Measurements from ENCODE around the gene MIPOL1.
"Not testable (repeated sequence)": the region's sequence is repeated elsewhere in the genome, so short reads cannot be mapped to it uniquely, and the experiment has no call there.

MIPOL1 gene

GRCh38 chr14:37187294-37187693 lies 10.4 kb upstream of the MIPOL1 start:
- no peak for DNase-seq (ENCODE audit: low read depth, low spot score)

GRCh38 chr14:37187840-37188577 lies 9.7 kb upstream of the MIPOL1 start:
- not testable (repeated sequence) for DNase-seq (ENCODE audit: low read depth, low spot score)

- DNase-seq (ENCODE audit: low read depth, low spot score), result not testable (repeated sequence)
These were observed 8.0 kb upstream of the MIPOL1 start for GRCh38 chr14:37189733-37190132.

GRCh38 chr14:37194698-37195097 lies 3.0 kb upstream of the MIPOL1 start:
- no peak for DNase-seq (ENCODE audit: low read depth, low spot score)

DNA sequence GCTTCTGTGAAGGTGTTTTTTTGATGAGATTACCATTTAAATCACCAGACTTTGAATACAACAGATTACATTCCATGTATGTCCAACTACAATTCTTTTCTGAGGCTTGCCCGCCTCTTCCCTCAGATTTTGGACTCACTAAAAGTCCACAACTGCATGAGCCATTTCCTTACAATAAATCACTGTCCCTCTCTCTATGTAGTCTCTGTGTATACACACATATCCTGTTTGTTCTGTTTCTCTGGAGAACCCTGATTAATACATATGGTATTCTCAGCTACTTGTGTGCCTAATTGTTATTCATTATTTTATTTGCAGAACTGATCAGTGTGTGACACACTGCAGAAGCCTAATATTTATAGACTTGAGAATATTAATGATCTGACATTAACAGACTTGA lies 2.4 kb upstream of the MIPOL1 start:
- no peak for DNase-seq (ENCODE audit: low read depth, low spot score)

DNA sequence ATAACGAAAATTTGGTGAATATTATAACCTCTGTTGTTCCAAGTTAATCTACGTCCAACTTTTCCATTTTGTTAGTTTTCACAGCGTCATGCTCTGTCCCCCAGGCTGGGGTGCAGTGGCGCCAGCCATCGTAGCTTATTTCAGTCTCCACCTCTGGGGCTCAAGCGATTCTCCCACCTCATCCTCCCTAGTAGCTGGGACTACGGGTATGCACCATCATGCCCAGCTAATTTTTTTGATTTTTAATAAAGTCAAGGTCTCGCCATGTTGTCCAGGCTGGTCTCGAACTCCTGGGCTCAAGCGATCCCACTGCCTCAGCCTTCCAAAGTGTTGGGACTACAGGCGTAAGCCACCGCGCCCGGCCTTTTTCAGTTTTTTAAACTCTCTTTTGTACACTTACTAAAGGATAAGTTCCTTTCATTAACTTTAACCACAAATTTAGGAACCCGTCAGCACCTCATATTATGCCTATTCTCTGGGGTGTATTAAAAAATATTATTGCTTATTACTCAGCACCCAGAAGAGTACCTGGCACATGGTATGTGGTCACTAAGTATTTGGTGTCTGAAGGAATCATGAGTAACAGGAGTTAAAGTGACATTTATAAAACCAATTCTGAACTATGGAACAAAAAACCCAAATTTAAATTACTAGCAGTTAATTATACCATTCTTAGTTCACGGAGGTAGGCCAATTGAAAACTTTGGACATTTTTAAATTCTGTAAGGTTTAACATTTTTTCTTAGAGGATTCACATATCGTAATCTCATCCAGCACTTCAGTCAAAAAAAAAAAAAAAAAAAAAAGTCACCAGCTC lies 925 bp upstream of the MIPOL1 start:
- DNase-seq (ENCODE audit: low read depth, low spot score), result no peak

DNA sequence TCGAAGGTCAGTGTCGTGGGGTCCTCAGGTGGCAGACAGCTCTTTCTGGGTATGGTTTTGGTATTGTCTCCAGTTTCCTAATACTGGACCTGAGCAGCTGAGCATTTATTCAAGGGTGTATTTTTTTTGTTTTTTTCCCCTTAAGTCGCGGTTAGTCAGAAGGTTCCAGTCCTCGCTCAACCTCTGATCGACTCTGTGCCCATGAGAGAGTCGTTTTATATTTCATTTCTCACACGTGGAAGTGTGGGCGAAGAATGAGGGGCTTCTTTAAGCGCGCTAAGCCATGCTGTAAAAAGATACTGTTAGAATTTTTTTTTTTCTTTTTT lies 499 bp downstream of the MIPOL1 start:
- no peak for DNase-seq (ENCODE audit: low read depth, low spot score)

- no peak for DNase-seq (ENCODE audit: low read depth, low spot score)
These were observed 1.2 kb downstream of the MIPOL1 start for GRCh38 chr14:37198907-37199306.

DNA sequence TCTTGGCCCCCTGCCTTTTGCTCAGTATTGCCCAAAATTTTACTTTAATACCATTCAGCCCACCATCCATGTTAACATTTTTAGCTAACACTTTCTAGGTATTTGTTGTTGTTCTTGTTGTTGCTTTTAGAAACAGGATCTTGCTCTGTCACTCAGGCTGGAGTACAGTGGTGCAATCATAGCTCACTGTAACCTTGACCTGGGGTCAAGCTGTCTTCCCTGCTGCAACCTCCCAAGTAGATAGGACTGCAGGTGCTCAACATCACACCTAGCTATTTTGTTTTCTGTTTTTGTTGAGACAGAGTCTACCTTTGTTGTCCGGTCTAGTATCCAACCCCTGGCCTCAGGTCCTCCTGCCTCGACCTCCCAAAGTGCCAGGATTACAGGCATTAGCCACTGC lies 4.0 kb downstream of the MIPOL1 start:
- no peak for DNase-seq (ENCODE audit: low read depth, low spot score)

DNA sequence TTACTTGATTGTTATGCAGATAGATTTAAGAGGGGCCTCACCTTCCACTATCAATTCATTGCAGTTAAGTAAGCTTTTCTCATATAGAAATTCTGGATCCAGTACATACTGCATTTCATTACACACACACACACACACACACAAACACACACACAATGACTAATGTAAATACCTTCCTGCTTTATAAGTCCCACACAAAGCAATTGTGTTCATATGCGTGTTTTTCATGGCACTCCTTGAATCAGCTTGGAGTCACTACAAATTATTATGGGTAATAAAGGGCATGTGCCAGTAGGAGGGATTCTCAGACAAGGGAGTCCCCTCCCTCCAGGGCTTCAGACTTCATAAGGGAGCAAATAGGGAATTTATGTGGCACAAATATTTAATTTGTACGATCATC lies 4.5 kb downstream of the MIPOL1 start:
- DNase-seq (ENCODE audit: low read depth, low spot score), result peak; percentile 39

GRCh38 chr14:37202812-37203211 lies 5.1 kb downstream of the MIPOL1 start:
- no peak for DNase-seq (ENCODE audit: low read depth, low spot score)

DNA sequence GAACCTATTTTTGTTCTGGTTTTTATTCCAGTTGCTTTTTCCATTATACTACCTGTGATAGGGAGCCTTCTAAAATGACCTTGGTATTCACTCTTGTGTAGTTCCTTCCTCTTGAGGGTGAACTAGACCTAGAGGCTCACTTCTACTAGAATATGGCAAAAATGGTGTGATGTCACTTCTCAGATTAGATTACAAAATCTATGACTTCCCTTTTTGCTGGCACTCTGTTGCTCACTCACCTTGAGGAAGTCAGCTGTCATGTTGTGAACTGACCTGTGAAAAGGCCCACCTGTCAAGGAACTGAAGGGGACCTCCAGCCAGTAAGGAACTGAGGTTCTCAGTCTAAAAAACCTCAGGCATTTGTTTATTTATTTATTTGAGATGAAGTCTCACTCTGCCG lies 5.7 kb downstream of the MIPOL1 start:
- no peak for DNase-seq (ENCODE audit: low read depth, low spot score)

DNA sequence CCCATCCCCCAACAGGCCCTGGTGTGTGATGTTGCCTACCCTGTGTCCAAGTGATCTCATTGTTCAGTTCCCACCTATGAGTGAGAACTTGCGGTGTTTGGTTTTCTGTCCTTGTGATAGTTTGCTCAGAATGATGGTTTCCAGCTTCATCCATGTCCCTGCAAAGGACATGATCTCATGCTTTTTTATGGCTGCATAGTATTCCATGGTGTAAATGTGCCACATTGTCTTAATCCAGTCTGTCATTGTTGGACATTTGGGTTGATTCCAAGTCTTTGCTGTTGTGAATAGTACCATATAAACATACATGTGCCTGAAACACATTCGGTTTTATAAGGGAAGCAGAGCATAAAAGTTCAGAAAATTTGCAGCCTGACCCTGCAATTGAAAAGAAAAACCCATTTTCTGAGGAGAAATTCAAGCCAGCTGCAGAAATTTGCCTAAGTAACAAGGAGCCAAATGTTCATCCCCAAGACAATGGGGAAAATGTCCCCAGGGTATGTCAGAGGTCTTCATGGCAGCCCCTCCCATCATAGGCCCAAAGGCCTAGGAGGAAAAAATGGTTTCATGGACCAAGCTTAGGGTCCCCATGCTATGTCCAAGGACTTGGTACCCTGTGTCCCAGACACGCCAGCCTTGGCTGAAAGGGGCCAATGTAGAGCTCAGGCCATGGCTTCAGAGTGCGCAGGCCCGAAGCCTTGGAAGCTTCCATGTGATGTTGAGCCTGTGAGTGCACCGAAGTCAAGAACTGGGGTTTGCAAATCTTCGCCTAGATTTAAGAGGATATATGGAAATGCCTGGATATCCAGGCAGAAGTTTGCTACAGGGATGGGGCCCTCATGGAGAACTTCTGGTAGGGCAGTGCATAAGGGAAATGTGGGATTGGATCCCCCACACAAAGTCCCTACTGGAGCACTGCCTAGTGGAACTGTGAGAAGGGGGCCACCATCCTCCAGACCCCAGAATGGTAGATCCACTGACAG lies 8.2 kb downstream of the MIPOL1 start:
- not testable (repeated sequence) for DNase-seq (ENCODE audit: low read depth, low spot score)

DNA sequence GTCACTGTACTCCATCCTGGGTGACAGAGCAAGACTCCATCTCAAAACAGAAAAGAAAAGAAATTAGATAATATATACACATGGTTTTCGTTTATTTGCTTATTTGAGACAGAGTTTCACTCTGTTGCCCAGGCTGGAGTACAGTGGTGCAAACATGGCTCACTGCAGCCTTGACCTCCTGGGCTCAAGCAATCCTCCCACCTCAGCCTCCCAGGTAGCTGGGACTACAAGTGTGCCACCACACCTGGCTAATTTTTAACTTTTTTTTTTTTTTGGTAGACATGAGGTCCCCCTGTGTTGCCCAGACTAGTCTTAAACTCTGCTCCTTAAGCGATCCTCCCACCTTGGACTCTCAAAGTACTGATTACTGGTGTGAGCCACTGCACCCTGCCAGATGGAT lies 11.9 kb downstream of the MIPOL1 start:
- not testable (repeated sequence) for DNase-seq (ENCODE audit: low read depth, low spot score)

DNA sequence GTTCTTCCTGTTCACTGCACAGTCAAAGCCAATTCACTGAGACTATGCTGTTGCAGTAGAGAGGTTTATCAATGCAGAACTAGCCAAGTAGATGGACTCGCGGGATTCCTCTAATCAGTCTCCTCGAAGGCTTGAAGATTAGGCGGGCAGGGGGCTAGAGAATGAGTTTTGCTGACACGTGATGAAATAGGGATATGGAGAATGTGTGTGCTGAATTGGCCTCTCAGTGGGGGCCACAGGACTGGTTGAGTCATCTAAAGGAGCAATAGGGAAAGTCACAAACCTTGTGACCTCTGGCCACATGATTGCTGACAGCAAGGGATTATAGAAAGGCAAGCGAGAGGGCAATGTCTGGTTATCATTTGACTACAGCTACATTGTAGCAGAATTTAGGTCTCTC lies 12.7 kb downstream of the MIPOL1 start:
- no peak for DNase-seq (ENCODE audit: low read depth, low spot score)

- no peak for DNase-seq (ENCODE audit: low read depth, low spot score)
These were observed 15.3 kb downstream of the MIPOL1 start for GRCh38 chr14:37213016-37213415.

- DNase-seq (ENCODE audit: low read depth, low spot score), result no peak
These were observed 17.6 kb downstream of the MIPOL1 start for GRCh38 chr14:37215345-37215744.

- no peak for DNase-seq (ENCODE audit: low read depth, low spot score)
These were observed 23.3 kb downstream of the MIPOL1 start for GRCh38 chr14:37221073-37221472.

DNA sequence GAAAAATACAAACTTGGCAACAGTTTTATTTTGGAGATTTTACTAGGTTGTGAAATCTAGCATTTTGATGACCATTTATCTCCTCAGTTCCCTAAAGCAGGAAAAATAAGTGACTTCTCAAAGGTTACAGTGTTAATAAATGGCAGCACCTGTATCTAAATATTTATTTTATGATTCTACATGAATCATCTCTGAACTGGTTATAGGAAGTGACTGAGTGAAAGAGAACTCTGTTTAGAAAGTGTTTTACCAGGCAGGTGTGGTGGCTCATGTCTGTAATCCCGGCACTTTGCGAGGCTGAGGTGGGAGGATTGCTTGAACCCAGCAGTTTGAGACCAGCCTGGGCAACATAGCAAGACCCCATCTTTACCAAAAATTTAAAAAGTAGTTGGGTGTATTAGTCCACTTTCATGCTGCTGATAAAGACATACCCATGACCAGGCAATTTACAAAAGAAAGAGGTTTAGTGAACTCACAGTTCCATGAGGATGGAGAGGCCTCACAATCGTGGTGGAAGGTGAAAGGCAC lies 26.3 kb downstream of the MIPOL1 start:
- DNase-seq (ENCODE audit: low read depth, low spot score), result no peak

GRCh38 chr14:37225668-37226067 lies 27.9 kb downstream of the MIPOL1 start:
- DNase-seq (ENCODE audit: low read depth, low spot score), result not testable (repeated sequence)

DNA sequence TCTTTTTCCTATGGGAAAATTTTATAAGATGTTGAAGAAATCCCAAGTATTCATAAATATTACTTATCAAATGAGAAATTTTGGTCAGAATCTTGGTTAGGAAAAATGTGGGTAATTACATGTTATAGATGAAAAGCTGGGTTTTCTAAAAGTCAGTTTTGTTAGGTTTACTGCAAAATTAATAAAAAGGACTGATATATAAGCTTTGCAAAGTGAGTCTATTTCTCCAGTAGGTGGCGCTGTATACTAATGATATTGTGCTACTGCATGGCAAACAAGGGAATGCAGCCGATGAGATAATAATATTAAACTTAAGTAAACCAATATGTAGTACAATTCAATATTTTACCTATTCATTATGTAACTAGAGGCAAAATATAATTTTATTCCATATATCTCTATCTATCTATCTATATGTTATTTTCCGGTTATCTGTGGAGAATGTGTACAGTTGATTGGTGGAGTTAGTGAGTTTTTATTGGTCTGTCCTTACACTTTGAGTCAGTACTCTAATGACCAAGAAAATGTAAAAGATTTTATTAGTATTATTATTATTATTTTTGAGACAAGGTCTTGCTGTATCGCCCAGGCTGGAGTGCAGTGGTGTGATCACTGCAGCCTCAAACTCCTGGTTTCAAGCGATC lies 32.9 kb downstream of the MIPOL1 start:
- peak; percentile 72 for DNase-seq (ENCODE audit: low read depth, low spot score)
